B cell (primary cell): Measurements from ENCODE around the gene TCL1A. TPM values are rescaled to one million over a fixed set of nuclear protein-coding genes. Genes with fewer than 3 reads are reported as not detected.

Experiments used
- ATAC-seq: fragments of 200-7000 bp; cut with Tn5 transposase; one replicate; pipeline ENCODE4 v1.10.0; 2021; ENCODE audit warnings: low read depth, mild to moderate bottlenecking, moderate number of reproducible peaks, moderate library complexity
- CTCF ChIA-PET: fragments of 350-600 bp; sonication (Branson Sonifier 250); formaldehyde crosslinking; loops from one replicate; lab custom pipeline; 2021; ENCODE audit warnings: antibody characterized with exemption, inconsistent platforms; lab: Charles Lee
- POLR2A ChIA-PET: fragments of 350-600 bp; sonication (Branson Sonifier 250); formaldehyde crosslinking; loops from one replicate; lab custom pipeline; 2021; ENCODE audit warnings: antibody characterized with exemption; lab: Charles Lee
- DNase-seq: peaks from one replicate; pipeline ENCODE4 v3.0.0; 2013
- H2AFZ ChIP-seq: 2 replicates; pipeline ENCODE4 v1.6.1; 2012; ENCODE audit warnings: mild to moderate bottlenecking, low read depth, low read length; ENCODE audit not compliant: insufficient read depth, poor library complexity, severe bottlenecking
- H3K27ac ChIP-seq, 2 donors: 1 replicate in 1 of 2; 2 replicates in 1 of 2; pipeline ENCODE4 v1.5.1; 2012 to 2013; ENCODE audit warnings: low read length in 2 of 2, mild to moderate bottlenecking in 2 of 2, moderate library complexity in 1 of 2
- H3K27me3 ChIP-seq, 4 experiments: fragments of 200-600 bp in 1 of 4; sonication (generic) in 1 of 4; replicated peaks in 1 of 4; 1 replicate in 2 of 4; 2 replicates in 2 of 4; pipeline versions ENCODE4 v1.6.1 to v1.7.0; 2013 to 2016; ENCODE audit warnings: low read length in 3 of 4, mild to moderate bottlenecking in 2 of 4, mixed read lengths in 1 of 4, moderate library complexity in 1 of 4; ENCODE audit not compliant: insufficient read depth in 4 of 4, control insufficient read depth in 3 of 4; ENCODE audit errors: control extremely low read depth in 1 of 4
- H3K36me3 ChIP-seq, 2 experiments: replicated peaks in 1 of 2; 1 replicate in 1 of 2; 2 replicates in 1 of 2; pipeline versions ENCODE4 v1.6.1 to v1.7.1; 2013; ENCODE audit warnings: low read length in 1 of 2; ENCODE audit not compliant: insufficient read depth in 2 of 2, control insufficient read depth in 1 of 2; ENCODE audit errors: control extremely low read depth in 1 of 2, extremely low read depth in 1 of 2
- H3K4me1 ChIP-seq, 2 donors: fragments of 200-600 bp in 1 of 2; sonication (generic) in 1 of 2; 1 replicate in 1 of 2; 2 replicates in 1 of 2; pipeline versions ENCODE4 v1.5.1 to v1.6.1; 2013 to 2017; ENCODE audit warnings: low read length in 2 of 2; ENCODE audit not compliant: control insufficient read depth in 2 of 2, insufficient read depth in 2 of 2
- H3K4me2 ChIP-seq: replicated peaks from 2 replicates; pipeline ENCODE3; 2012; ENCODE audit warnings: mild to moderate bottlenecking, low read depth, low read length; ENCODE audit not compliant: poor library complexity, severe bottlenecking
- H3K4me3 ChIP-seq, 5 experiments: fragments of 200-600 bp in 1 of 5; sonication (generic) in 1 of 5; 1 replicate in 3 of 5; 2 replicates in 2 of 5; pipeline versions ENCODE4 v1.5.1 to v1.7.0; 2011 to 2016; ENCODE audit warnings: low read length in 4 of 5, mild to moderate bottlenecking in 4 of 5, low read depth in 2 of 5, control low read depth in 1 of 5, moderate library complexity in 1 of 5; ENCODE audit not compliant: insufficient read depth in 1 of 5; ENCODE audit errors: control extremely low read depth in 1 of 5, extremely low read depth in 1 of 5
- H3K79me2 ChIP-seq: fragments of 200-600 bp; sonication (generic); one replicate; pipeline ENCODE4 v1.6.0; 2016; ENCODE audit warnings: low read length; ENCODE audit not compliant: control insufficient read depth, insufficient read depth
- H3K9ac ChIP-seq: fragments of 200-600 bp; sonication (generic); 2 replicates; pipeline ENCODE4 v1.6.1; 2017; ENCODE audit warnings: mild to moderate bottlenecking, low read length, moderate library complexity
- H3K9me3 ChIP-seq, 3 donors: one replicate each; pipeline versions ENCODE4 v1.6.1 to v1.7.1; 2013; ENCODE audit warnings: low read length in 2 of 3; ENCODE audit not compliant: control insufficient read depth in 2 of 3, insufficient read depth in 1 of 3; ENCODE audit errors: control extremely low read depth in 1 of 3
- H4K20me1 ChIP-seq: 2 replicates; pipeline ENCODE4 v1.6.0; 2012; ENCODE audit warnings: mild to moderate bottlenecking, low read length; ENCODE audit not compliant: insufficient read depth, control insufficient read depth, poor library complexity, severe bottlenecking
- H3K27ac Mint-ChIP-seq: one replicate; pipeline ENCODE4 v1.8.0; 2021; ENCODE audit warnings: mixed read lengths
- H3K27me3 Mint-ChIP-seq: one replicate; pipeline ENCODE4 v1.8.0; 2021; ENCODE audit warnings: mixed read lengths
- H3K4me1 Mint-ChIP-seq: one replicate; pipeline ENCODE4 v1.8.0; 2021; ENCODE audit warnings: mixed read lengths
- H3K4me3 Mint-ChIP-seq: one replicate; pipeline ENCODE4 v1.8.0; 2021; ENCODE audit warnings: mixed read lengths
- H3K9me3 Mint-ChIP-seq: one replicate; pipeline ENCODE4 v1.8.0; 2022; ENCODE audit warnings: mixed read lengths; ENCODE audit not compliant: insufficient read depth
- EZH2 ChIP-seq: IDR thresholded peaks from 2 replicates; pipeline ENCODE4 v1.6.1; 2012; ENCODE audit warnings: borderline replicate concordance, low read depth, mild to moderate bottlenecking, moderate library complexity, low read length; ENCODE audit not compliant: insufficient read depth, poor library complexity, severe bottlenecking
- WGBS: methylation state at CpG from one replicate; pipeline ENCODE4 v1.1.5; 2013; ENCODE audit warnings: missing lambda C conversion rate; ENCODE audit not compliant: insufficient coverage; 5-methylcytosine and 5-hydroxymethylcytosine counted together
- intact Hi-C: fragments of 100-400 bp; cut with micrococcal nuclease; formaldehyde crosslinking; loops from one replicate; pipeline ENCODE4 v1.10.0; 2022
- polyA plus RNA-seq: library from polyadenylated mRNA; depleted of rRNA; stranded (reverse); fragments of >200 nt; gene quantifications from 2 replicates; pipeline ENCODE4 v1.2.3, GENCODE V29; 2012
- total RNA-seq, 2 donors: library from RNA; stranded (reverse); fragments of 120-200 nt in 1 of 2; gene quantifications; 1 replicate in 1 of 2; 2 replicates in 1 of 2; pipeline versions ENCODE4 v1.2.3 to v1.2.4, GENCODE V29; 2013 to 2022
- TF ChIP-seq, protein P1 (sequence below): fragments of 200-600 bp; IDR thresholded peaks from one replicate; pipeline ENCODE4 v1.8.0; 2022; ENCODE audit warnings: antibody characterized with exemption, mild to moderate bottlenecking

Gene TCL1A
- total and polyA plus RNA-seq, 2 donors (not counting 1 experiment from before 2014, with no cell fraction given): 272 to 770 TPM

DNA sequence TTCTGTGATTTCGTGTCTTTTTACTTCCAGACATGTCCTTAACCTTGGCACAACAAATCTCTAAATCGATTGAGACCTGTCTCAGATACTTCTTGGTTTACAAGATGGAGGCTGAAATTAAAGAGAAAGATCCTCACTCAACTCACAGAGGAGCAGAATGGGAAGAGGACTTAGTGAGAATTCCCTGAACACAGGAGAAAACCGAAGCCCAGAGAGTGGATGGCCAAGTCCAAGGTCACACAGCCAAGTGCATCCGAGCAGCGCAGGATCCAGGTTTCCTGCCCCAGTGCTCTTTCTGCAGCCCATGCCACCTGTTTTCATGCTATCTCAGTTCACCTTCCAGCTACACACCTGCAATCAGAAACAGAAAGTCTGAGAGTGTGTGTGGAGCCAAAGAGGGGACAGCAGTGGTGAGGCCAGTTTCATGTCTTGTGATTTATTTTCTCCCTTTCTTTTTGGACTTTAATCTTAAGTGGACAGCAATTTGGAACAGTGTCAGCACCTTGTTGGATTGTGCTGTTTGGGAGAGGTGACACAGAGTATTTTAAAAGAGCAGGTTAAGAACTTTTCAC lies 50.6 kb downstream of the TCL1A start:
- TF ChIP-seq, protein P1, sequence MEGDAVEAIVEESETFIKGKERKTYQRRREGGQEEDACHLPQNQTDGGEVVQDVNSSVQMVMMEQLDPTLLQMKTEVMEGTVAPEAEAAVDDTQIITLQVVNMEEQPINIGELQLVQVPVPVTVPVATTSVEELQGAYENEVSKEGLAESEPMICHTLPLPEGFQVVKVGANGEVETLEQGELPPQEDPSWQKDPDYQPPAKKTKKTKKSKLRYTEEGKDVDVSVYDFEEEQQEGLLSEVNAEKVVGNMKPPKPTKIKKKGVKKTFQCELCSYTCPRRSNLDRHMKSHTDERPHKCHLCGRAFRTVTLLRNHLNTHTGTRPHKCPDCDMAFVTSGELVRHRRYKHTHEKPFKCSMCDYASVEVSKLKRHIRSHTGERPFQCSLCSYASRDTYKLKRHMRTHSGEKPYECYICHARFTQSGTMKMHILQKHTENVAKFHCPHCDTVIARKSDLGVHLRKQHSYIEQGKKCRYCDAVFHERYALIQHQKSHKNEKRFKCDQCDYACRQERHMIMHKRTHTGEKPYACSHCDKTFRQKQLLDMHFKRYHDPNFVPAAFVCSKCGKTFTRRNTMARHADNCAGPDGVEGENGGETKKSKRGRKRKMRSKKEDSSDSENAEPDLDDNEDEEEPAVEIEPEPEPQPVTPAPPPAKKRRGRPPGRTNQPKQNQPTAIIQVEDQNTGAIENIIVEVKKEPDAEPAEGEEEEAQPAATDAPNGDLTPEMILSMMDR: no peak
- TF ChIP-seq EZH2: no peak
- Histone ChIP-seq H3K9me3 (peaks cover 0 to 2% (median 0%) of the 10 kb centered on the region in 3 donors), H4K20me1 (no peaks in the 10 kb centered on the region), H3K4me2 (peak overlapping the region; percentile 27), H3K36me3 (peaks cover 0 to 2% of the 10 kb centered on the region in 2 experiments), H3K79me2 (peaks cover 18% of the 10 kb centered on the region), H3K9ac (no peak overlapping the region), H2AFZ (no peak overlapping the region), H3K4me3 (peak overlapping the region in 1 of 5 experiments; percentile 33), H3K27me3 (no peaks in the 10 kb centered on the region), H3K27ac (peak overlapping the region; percentile 58 to 78), H3K4me1 (peaks cover 79 to 91% of the 10 kb centered on the region in 2 donors)
- no peak for ATAC-seq
- intact Hi-C loops: loop anchor here (5.0 kb wide), 1 partner anchor 51 kb away; no protein-coding TSS in a partner anchor
- Mint-ChIP-seq H3K4me3 (peak overlapping the region; percentile 57), H3K4me1 (peaks cover 90% of the 10 kb centered on the region), H3K9me3 (no peaks in the 10 kb centered on the region), H3K27ac (peak overlapping the region; percentile 97), H3K27me3 (peaks cover 33% of the 10 kb centered on the region)
- WGBS: 86% methylated on average over 1 of the region's 5 CpGs
- POLR2A ChIA-PET: interaction anchor here (1.0 to 2.6 kb wide), 4 partner anchors 9 to 33 kb away, joined by 3 to 25 read pairs (median 4); no protein-coding TSS in a partner anchor
- CTCF ChIA-PET: interaction anchor here (1.4 to 3.4 kb wide), 5 partner anchors 12 to 110 kb away, joined by 4 to 12 read pairs (median 10); no protein-coding TSS in a partner anchor
- DNase-seq: no peak
